BJ (cell line): Measurements from ENCODE around the gene PKIB. TPM values are rescaled to one million over a fixed set of nuclear protein-coding genes. Genes with fewer than 3 reads are reported as not detected.

Experiments used
- CTCF ChIA-PET: fragments of 350-600 bp; formaldehyde crosslinking; extraction: SDS; loops from one replicate; lab custom pipeline; 2021; ENCODE audit warnings: antibody characterized with exemption, inconsistent platforms; lab: Yijun Ruan, JAX
- POLR2A ChIA-PET: fragments of 300-600 bp; sonication (Branson Sonifier 250); formaldehyde crosslinking; extraction: SDS; loops from one replicate; lab custom pipeline; 2021; ENCODE audit warnings: antibody characterized with exemption; lab: Charles Lee
- DNase-seq: peaks from one replicate; pipeline ENCODE4 v3.0.0-alpha.2; 2011; ENCODE audit warnings: low read depth
- H3K27me3 ChIP-seq: 2 replicates; pipeline ENCODE4 v1.6.0; 2011; ENCODE audit warnings: low read length; ENCODE audit not compliant: control insufficient read depth, insufficient read depth
- H3K36me3 ChIP-seq: 2 replicates; pipeline ENCODE4 v1.5.1; 2011; ENCODE audit warnings: low read length; ENCODE audit not compliant: control insufficient read depth, insufficient read depth
- H3K4me3 ChIP-seq: 2 replicates; pipeline ENCODE4 v1.5.1; 2011; ENCODE audit warnings: low read depth, mild to moderate bottlenecking, control low read depth, low read length
- CTCF ChIP-seq: IDR thresholded peaks from 2 replicates; pipeline ENCODE4 v1.5.1; 2011; ENCODE audit warnings: low read depth, mild to moderate bottlenecking, control low read depth, inconsistent platforms, low read length, moderate library complexity; ENCODE audit not compliant: insufficient read depth
- polyA plus RNA-seq: library from polyadenylated mRNA; depleted of rRNA; stranded (reverse); fragments of >200 nt; gene quantifications from 2 replicates; pipeline ENCODE4 v1.2.3, GENCODE V29; 2011

PKIB gene
- polyA plus RNA-seq, 1 experiment, result not detected

- no peak for DNase-seq
- TF ChIP-seq CTCF, result no peak
- no peaks in the 10 kb centered on the region for H3K36me3 ChIP-seq
- no peaks in the 10 kb centered on the region for H3K27me3 ChIP-seq
- CTCF ChIA-PET, result no interaction called here
- POLR2A ChIA-PET, result no interaction called here
- H3K4me3 ChIP-seq, result no peak overlapping the region
Observed at GRCh38 chr6:122758927-122759334, 148.7 kb downstream of the PKIB start.

GRCh38 chr6:122760330-122760729 is 150.1 kb downstream of the PKIB start:
- H3K36me3 ChIP-seq, result no peaks in the 10 kb centered on the region
- POLR2A ChIA-PET, result no interaction called here
- CTCF ChIA-PET, result no interaction called here
- no peak for DNase-seq
- TF ChIP-seq CTCF, result no peak
- H3K27me3 ChIP-seq, result no peaks in the 10 kb centered on the region
- H3K4me3 ChIP-seq, result no peak overlapping the region

GRCh38 chr6:122766256-122766655 is 156.1 kb downstream of the PKIB start:
- ChIA-PET CTCF (interaction anchor here (1.2 kb wide), 1 partner anchor 72 kb away, joined by 3 read pairs; no protein-coding TSS in a partner anchor), POLR2A (no interaction called here)
- Histone ChIP-seq H3K36me3 (no peaks in the 10 kb centered on the region), H3K4me3 (no peak overlapping the region), H3K27me3 (no peaks in the 10 kb centered on the region)
- TF ChIP-seq CTCF, result no peak
- DNase-seq, result no peak

GRCh38 chr6:122770835-122771601 is 160.8 kb downstream of the PKIB start:
- no peaks in the 10 kb centered on the region for H3K36me3 ChIP-seq
- no peak overlapping the region for H3K4me3 ChIP-seq
- no peaks in the 10 kb centered on the region for H3K27me3 ChIP-seq
- peak; percentile 8; the same call in 1 of the 2 replicates for TF ChIP-seq CTCF
- ChIA-PET POLR2A (no interaction called here), CTCF (no interaction called here)
- DNase-seq, result no peak

- DNase-seq, result no peak
- TF ChIP-seq CTCF, result no peak
- ChIA-PET CTCF (no interaction called here), POLR2A (no interaction called here)
- Histone ChIP-seq H3K36me3 (no peaks in the 10 kb centered on the region), H3K4me3 (no peak overlapping the region), H3K27me3 (no peaks in the 10 kb centered on the region)
Observed at GRCh38 chr6:122772724-122773415, 162.7 kb downstream of the PKIB start.
